Adrenal gland (tissue), 5 donors: ENCODE measurements around the gene TRIO.

Source experiments
- POLR2A ChIP-seq, 2 donors: fragments of 450-650 bp; IDR thresholded peaks; one replicate each; pipeline ENCODE4 v1.6.1; 2017; ENCODE audit warnings: antibody characterized with exemption in 2 of 2, mild to moderate bottlenecking in 2 of 2, moderate library complexity in 1 of 2
- TF ChIP-seq, protein P1 (sequence below), 6 experiments: fragments of 450-650 bp in 4 of 6; fragments of 200-600 bp in 2 of 6; sonication (generic) in 1 of 6; IDR thresholded peaks; 1 replicate in 5 of 6; 2 replicates in 1 of 6; pipeline versions ENCODE4 v1.5.1 to v1.8.0; 2016 to 2021; ENCODE audit warnings: antibody characterized with exemption in 6 of 6, mild to moderate bottlenecking in 2 of 6, moderate library complexity in 1 of 6
- donor health status: DM: no; HTN: no; CAD: no.

DNA sequence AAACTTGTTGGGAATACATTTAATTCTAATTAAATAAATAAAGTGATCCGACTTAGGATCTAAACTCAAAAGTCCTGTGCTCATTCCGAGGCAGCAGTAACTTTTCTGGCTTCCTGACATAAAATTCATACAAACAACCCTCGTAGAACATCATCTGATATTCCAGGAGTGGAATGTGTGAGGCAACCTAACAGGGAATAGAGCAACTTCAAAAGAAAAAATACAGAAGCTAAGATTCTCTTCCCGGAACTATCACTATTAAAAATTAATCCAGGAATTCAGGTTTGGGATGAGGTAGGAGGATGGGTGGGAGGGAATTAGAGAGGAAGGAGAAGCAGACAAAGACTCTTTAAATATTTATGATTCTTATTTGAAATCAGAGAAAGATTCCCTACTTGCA is 32.9 kb upstream of the TRIO start:
- TF ChIP-seq, protein P1, sequence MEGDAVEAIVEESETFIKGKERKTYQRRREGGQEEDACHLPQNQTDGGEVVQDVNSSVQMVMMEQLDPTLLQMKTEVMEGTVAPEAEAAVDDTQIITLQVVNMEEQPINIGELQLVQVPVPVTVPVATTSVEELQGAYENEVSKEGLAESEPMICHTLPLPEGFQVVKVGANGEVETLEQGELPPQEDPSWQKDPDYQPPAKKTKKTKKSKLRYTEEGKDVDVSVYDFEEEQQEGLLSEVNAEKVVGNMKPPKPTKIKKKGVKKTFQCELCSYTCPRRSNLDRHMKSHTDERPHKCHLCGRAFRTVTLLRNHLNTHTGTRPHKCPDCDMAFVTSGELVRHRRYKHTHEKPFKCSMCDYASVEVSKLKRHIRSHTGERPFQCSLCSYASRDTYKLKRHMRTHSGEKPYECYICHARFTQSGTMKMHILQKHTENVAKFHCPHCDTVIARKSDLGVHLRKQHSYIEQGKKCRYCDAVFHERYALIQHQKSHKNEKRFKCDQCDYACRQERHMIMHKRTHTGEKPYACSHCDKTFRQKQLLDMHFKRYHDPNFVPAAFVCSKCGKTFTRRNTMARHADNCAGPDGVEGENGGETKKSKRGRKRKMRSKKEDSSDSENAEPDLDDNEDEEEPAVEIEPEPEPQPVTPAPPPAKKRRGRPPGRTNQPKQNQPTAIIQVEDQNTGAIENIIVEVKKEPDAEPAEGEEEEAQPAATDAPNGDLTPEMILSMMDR (IDR thresholded peaks at IDR 0.05): no peak
- TF ChIP-seq POLR2A (IDR thresholded peaks at IDR 0.05): no peak
